IPS-18c (cell line): ENCODE data around the gene COMMD10.
"Not testable (repeated sequence)": the region's sequence is repeated elsewhere in the genome, so short reads cannot be mapped to it uniquely, and the experiment has no call there.

ENCODE experiments used
- H3K4me3 ChIP-seq: 2 replicates; pipeline ENCODE4 v1.7.0; 2013; ENCODE audit warnings: low read depth, mild to moderate bottlenecking, low read length, moderate library complexity; ENCODE audit not compliant: insufficient read depth
- H3K9me3 ChIP-seq: one replicate; pipeline ENCODE4 v1.6.1; 2013; ENCODE audit warnings: mild to moderate bottlenecking, low read length, moderate library complexity; ENCODE audit not compliant: control insufficient read depth, insufficient read depth

COMMD10 gene

DNA sequence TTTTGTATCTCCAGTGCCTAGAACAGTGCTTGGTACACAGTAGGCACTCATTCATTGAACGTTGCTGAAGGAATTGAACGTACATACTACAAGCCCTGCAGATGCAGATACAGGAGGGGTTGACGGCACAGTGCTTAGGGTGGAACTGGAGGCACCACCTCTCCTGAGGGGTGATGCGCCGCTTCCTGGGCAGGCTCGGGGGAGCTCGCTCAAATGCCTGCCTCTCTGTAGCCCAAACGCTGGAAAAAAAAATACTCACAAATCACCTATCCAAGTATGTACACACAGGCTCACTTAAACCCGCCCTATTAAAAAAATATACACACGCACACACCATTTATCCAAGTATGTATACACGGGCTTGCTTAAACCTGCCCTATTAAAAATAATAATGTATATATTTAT is 536 bp upstream of the COMMD10 start:
- H3K4me3 ChIP-seq, result peak overlapping the region; percentile 85
- H3K9me3 ChIP-seq, result no peaks in the 10 kb centered on the region

DNA sequence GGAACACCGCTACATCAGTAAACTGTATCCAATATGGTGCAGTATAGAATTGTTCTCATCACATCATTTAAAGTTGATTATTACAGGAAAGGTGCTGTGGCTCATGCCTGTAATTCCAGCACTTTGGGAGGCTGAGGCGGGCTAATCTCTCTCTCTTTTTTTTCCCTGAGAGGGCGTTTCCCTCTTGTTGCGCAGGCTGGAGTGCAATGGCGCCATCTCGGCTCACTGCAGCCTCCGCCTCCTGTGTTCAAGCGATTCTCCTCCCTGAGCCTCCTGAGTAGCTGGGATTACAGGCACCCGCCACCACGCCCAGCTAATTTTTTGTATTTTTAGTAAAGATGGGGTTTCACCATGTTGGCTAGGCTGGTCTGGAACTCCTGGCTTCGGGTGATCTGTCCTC is 1.5 kb downstream of the COMMD10 start:
- H3K9me3 ChIP-seq, H3K4me3 ChIP-seq: not testable (repeated sequence)

DNA sequence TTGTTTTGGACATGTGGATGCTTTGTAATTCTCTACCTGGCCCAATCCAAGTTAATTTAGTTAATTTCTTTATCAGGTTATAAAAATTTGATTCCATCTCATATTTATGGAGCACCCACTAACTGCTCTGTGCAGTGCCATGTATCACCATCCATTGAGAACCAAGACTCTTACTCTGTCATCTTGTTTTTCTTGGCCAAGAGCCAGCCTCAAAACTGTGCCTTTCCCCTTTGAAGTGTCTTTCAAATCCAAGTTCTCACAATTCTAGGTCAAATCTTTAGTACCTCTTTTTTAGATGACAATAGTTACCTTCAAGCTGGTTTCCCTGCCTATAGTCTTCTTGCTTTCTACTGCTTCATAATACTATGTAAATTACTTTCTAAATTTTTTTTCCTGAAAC is 3.2 kb downstream of the COMMD10 start:
- H3K4me3 ChIP-seq, result no peak overlapping the region
- H3K9me3 ChIP-seq, result no peaks in the 10 kb centered on the region

DNA sequence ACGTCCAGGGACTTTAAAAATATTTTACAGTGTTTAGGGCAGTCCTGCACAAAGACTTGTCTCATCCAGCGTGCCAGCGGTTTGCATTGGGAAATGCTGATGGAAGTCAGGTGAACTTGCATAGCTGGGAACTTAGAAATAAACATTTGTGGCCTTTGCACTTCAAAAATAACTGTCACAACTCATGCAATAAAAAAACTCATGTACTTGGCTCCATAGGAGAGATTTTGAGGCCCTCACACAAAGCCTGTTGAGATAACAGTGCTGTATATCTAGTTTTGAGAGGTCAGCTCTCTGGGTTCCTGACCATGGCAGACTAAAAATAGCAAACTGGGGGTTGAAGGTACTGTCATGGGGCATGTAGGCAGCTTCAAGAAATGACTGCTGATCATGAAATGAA is 5.5 kb downstream of the COMMD10 start:
- Histone ChIP-seq H3K4me3 (no peak overlapping the region), H3K9me3 (no peaks in the 10 kb centered on the region)

DNA sequence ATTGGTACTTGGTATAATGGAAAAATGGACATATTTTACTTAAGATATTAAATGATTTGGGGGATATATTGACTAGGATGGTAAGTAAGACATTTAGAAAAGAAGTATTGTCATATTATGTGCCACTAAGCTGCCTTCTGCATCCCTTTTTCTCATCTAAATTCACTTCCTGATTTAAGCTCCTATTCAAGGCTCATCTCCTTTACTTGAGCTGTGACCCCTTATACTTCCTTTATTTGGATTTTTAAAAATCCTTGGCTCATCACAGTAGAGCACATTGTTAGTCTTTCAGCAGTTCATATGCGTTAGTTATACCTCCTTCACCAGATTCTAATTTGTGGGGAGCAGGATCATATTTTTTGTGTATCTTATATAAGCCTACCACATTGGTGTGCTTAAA is 6.6 kb downstream of the COMMD10 start:
- no peak overlapping the region for H3K4me3 ChIP-seq
- no peaks in the 10 kb centered on the region for H3K9me3 ChIP-seq

DNA sequence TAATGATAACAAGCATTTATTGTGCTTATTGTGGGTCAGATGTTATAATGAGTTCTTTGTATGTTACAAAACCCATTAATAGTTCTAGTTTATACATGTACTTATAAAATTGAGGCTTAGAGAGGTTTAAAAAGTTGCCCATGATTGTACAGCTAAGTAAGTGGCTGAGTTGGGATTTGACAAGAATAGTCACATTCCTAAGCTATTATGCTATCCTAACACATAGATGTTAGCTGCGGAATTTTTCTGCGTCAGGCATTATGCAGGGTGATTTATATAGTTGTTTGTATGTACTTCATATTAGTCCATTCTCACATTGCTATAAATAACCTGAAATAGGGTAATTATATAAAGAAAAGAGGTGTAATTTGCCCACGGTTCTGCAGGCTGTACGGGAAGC is 12.5 kb downstream of the COMMD10 start:
- Histone ChIP-seq H3K9me3 (no peaks in the 10 kb centered on the region), H3K4me3 (no peak overlapping the region)

DNA sequence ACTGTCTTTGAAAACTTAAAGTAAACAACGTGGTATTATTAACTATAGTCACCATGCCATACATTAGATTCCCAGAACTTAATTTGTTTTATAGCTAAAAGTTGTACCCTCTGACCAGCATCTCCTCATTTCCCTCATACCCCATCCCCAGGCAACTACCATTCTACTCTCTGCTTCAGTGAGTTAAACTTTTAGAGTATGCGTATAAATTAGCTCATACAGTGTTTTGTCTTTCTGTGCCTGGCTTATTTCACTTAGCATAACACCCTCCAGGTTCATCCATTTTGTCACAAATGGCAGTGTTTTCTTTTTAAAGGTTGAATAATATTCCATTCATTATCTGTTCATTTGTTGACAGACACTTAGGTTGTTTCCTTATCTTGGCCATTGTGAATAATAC is 14.2 kb downstream of the COMMD10 start:
- Histone ChIP-seq H3K9me3 (no peaks in the 10 kb centered on the region), H3K4me3 (no peak overlapping the region)

DNA sequence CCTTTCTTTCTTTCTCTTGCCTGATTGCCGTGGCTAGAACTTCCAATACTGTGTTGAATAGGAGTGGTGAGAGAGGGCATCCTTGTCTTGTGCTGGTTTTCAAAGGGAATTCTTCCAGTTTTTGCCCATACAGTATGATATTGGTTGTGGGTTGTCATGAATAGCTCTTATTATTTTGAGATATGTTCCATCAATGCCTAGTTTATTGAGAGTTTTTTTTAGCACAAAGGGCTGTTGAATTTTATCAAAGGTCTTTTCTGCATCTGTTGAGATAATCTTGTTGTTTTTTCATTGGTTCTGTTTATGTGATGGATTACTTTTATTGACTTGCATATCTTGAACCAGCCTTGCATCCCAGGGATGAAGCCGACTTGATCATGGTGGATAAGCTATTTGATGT is 20.1 kb downstream of the COMMD10 start:
- H3K4me3 ChIP-seq, H3K9me3 ChIP-seq: not testable (repeated sequence)

DNA sequence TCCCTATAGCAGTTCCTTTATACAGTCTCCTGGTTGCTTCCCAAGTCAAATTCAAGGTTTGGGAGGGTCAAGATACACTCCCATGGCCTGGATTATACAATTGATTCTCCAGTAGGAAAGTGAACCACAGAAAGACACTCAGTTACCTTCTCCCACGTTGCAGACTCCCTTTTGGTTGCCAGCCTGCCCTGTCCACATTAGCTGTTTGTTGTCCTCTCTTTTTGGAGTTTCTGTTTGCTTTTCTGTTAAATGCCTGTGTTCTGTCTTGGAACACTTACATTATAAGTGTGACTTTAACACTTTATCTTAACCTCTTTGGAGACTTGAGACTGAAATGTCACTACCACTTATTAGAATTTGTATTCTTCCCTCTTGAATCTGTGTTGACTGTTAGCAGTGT is 30.3 kb downstream of the COMMD10 start:
- Histone ChIP-seq H3K9me3 (no peaks in the 10 kb centered on the region), H3K4me3 (no peak overlapping the region)

DNA sequence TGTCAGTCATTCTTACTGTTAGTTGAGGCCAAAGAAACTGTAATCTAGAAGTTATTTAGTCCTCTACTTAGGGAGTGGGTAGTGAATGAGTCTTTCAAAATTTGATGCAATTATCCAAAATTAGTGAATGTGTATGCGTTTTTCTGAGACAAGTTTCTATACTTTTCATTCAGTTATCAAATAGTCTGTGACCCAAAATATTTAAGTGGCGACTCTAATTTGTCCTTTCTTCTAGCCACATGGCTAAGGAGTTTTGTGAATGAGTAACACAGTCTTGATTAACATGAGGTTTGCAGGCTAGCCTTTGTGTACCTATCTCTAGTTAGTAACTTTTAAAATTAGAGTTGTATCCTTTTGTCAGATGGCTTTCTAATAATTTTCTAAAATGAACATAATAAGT is 45.6 kb downstream of the COMMD10 start:
- H3K4me3 ChIP-seq, result no peak overlapping the region

DNA sequence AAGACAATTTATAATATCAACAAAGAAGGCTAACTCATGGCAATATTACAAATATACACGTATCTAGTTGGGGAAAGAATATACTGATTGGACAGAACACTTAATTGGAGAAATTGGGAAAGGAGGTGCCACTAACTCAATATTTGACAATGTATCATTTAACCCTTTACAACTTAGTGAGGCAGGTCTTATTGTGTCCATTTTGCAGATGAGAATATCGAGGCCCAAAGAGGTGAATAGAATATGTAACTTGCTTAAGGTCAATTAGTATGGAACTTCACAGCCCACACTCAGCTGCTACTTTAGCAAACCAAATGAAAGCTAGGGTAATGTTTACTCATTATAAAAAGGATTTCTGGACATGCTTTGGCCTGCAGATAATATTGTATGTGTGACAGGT is 46.2 kb downstream of the COMMD10 start:
- Histone ChIP-seq H3K4me3 (no peak overlapping the region), H3K9me3 (no peaks in the 10 kb centered on the region)

More for the DNA sequence above, 45.6 kb downstream of the COMMD10 start:
- H3K9me3 ChIP-seq, result no peaks in the 10 kb centered on the region

DNA sequence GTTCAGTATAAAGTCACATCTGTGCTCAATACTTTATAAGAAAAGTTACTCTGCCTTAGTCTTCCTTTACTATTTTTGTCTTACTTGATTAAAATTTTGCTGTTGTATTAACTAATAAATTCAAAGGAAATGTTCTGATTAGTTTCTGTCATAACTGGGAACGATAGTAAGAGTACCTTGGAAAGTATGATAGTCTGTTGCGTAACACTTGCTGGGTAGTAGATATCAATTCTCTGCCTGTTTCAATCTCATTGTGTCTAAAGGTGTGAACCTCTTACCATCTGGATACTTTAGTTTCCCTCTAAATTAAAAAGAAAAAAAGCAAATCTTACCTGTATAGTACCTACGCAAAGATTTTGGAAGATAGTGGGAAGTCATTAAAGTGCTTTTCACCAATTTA is 48.5 kb downstream of the COMMD10 start:
- H3K4me3 ChIP-seq, result no peak overlapping the region
- no peaks in the 10 kb centered on the region for H3K9me3 ChIP-seq

DNA sequence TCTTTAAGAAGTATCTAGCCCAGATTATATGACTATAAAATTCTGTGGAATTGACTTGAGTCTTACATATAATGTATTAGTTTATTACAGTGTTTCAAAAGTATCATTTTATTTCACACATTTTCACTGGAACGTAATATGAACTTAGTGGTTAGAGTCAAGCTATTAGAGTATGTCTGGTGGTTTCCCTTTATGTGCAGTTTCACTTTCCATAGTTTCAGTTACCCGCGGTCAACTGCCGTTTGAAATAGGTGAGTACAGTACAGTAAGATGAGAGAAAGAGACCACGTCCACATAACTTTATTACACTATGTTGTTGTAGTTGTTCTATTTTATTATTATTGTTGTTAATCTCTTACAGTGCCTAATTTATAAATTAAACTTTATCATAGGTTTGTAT is 50.5 kb downstream of the COMMD10 start:
- H3K4me3 ChIP-seq, result no peak overlapping the region
- no peaks in the 10 kb centered on the region for H3K9me3 ChIP-seq

DNA sequence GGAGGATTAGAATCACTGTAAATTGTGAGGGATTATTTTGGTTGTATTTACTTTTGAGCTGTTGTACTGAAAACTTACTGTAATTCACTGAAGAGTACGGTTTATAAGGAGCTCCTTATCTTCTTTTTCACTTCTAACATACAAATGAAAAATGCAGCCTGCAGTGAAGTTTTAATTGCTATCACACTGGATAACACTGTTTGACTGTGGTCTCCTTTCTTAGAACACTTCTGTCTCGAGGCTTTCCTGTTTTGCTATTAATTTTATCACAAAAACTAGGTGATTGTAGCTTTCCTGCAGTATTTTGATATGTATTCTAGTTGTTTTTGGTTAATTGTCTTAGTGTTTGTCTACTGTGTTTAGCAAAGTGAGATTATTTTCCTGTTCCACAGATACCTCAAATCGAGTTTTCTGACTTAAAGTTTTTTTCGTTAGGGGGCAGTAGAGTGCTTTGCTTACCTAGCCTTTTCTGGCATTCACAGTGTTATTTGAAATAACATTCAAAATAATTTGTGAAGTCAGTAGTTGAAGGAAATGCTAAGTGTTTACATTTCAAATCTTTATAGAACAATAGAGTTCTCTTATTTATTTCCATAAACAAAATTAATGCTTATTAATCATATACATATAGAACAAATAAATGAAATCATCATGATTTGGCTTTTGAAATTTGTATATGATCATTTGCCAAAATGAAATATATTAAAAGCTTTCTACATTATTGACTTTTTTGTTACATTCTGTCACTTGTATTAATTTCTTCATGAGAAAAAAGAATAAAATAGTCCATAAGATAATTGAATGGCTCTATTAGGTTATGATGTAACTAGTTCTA is 52.9 kb downstream of the COMMD10 start:
- Histone ChIP-seq H3K9me3 (no peaks in the 10 kb centered on the region), H3K4me3 (no peak overlapping the region)

DNA sequence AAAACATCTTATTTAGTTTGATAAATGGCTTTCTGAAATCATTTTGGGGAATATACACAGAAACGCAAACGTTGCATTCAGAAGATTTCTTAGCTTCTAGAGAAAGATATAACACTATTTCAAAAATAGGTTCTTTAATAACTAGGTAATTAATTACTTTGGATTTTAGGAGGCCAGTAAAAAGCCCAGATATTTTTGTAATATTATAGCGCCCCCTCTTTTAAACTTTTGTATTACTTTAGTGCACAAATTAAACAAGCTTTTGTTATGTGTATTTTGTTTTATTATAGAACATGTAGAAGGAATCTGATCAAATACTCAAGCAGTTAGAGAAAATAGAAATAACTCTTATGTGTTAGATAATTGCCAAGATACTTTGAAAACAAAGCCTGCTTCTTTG is 57.7 kb downstream of the COMMD10 start:
- H3K9me3 ChIP-seq, result no peaks in the 10 kb centered on the region
- H3K4me3 ChIP-seq, result no peak overlapping the region

DNA sequence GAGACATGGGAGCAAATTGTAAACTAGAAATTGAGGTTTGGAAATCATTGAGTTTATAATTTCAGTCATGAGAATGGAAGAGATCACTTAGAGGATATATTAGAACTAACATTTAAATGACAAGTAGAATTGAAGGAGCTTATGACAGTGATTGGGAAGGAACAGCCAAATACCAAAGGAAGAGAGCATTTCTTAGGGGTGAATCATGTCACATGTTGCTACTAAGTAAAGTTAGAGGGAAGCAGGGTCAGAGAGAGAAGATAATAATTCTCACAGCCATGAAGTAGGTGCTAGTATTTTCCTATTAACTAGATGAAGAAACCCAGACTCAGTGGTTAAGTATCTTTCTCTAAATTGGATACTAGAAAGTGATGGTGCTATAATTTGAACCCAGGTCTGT is 59.3 kb downstream of the COMMD10 start:
- no peak overlapping the region for H3K4me3 ChIP-seq
- H3K9me3 ChIP-seq, result no peaks in the 10 kb centered on the region

DNA sequence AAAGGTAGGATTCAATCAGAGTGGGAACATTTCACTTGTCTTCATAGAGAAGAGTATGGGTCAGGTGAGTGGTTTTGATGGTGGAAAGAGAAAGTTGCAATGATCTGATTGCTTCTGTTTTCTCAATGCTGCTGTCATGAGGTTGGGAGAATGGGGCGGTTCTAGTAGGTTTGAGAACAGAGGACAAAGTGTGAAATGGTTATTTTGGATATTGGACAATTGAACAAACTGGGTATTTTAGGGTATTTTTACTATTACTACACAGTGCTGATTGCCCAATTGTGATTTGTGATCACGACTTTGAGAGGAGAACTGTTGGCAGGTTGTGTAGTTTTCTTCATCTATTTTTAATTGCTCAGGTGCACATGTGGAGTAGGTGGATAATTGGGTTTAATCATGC is 60.2 kb downstream of the COMMD10 start:
- no peak overlapping the region for H3K4me3 ChIP-seq
- no peaks in the 10 kb centered on the region for H3K9me3 ChIP-seq

DNA sequence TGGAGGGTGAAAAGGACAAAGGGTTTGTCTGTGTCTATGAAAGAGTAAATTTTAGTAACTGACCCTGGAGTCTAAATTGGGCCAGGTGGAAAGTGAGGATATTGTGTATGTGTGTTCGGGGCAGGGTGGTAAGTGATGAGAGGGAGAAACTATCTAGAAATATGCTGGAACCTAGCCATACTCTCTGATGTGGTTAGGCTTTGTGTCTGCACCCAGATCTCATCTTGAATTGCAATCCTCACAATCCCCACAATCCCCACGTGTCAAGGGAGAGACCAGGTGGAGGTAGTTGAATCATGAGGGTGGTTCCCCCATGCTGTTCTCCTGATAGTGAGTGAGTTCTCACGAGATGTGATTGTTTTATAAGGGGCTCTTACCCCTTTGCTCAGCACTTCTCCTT is 60.6 kb downstream of the COMMD10 start:
- no peak overlapping the region for H3K4me3 ChIP-seq
- no peaks in the 10 kb centered on the region for H3K9me3 ChIP-seq

DNA sequence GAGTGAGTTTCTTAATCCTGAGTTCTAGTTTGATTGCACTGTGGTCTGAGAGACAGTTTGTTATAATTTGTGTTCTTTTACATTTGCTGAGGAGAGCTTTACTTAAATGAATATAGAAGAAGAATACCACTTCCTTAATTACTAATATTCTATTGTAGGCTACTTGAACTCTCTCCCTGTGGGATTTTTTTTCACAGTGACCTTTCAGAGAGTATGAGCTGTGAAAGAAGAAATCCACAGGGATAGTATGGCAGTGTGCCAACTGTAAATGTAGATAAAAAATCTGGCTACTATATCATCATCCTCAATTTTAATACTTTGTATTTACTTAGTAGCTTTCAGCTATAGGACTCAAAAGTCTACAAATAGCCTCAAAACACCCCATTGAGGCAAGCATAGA is 67.3 kb downstream of the COMMD10 start:
- Histone ChIP-seq H3K4me3 (no peak overlapping the region), H3K9me3 (no peaks in the 10 kb centered on the region)
